Measurements from ENCODE around the gene CYB5D1.
A peak's percentile ranks its signal among the peaks of the same experiment; 100 is the strongest.

Gene CYB5D1

GRCh38 chr17:7824021-7824924 lies 33.5 kb upstream of the CYB5D1 start:
- no peaks in the 10 kb centered on the region; the same call in 1 of the 2 replicates for H3K4me1 ChIP-seq (ENCODE audit: insufficient read depth, low read length)
- H3K36me3 ChIP-seq (ENCODE audit: insufficient read depth, low read length) = no peaks in the 10 kb centered on the region
- H3K9me3 ChIP-seq (ENCODE audit: control insufficient read depth, insufficient read depth, low read length) = no peaks in the 10 kb centered on the region
- no peak overlapping the region for H3K9ac ChIP-seq (ENCODE audit: low read depth, low read length)

- H3K9me3 ChIP-seq (ENCODE audit: control insufficient read depth, insufficient read depth, low read length) = no peaks in the 10 kb centered on the region
- no peak overlapping the region for H3K9ac ChIP-seq (ENCODE audit: low read depth, low read length)
- no peaks in the 10 kb centered on the region for H3K36me3 ChIP-seq (ENCODE audit: insufficient read depth, low read length)
- H3K4me1 ChIP-seq (ENCODE audit: insufficient read depth, low read length) = no peaks in the 10 kb centered on the region; the same call in 1 of the 2 replicates
These were observed 32.4 kb upstream of the CYB5D1 start for GRCh38 chr17:7825206-7825990.

- Histone ChIP-seq H3K9ac (ENCODE audit: low read depth, low read length) (no peak overlapping the region), H3K36me3 (ENCODE audit: insufficient read depth, low read length) (no peaks in the 10 kb centered on the region), H3K9me3 (ENCODE audit: control insufficient read depth, insufficient read depth, low read length) (no peaks in the 10 kb centered on the region), H3K4me1 (ENCODE audit: insufficient read depth, low read length) (peaks cover 3% of the 10 kb centered on the region)
These were observed 27.2 kb upstream of the CYB5D1 start for GRCh38 chr17:7830616-7831015.

- peaks cover 3% of the 10 kb centered on the region for H3K4me1 ChIP-seq (ENCODE audit: insufficient read depth, low read length)
- no peaks in the 10 kb centered on the region for H3K9me3 ChIP-seq (ENCODE audit: control insufficient read depth, insufficient read depth, low read length)
- no peak overlapping the region for H3K9ac ChIP-seq (ENCODE audit: low read depth, low read length)
- no peaks in the 10 kb centered on the region for H3K36me3 ChIP-seq (ENCODE audit: insufficient read depth, low read length)
These were observed 26.6 kb upstream of the CYB5D1 start for GRCh38 chr17:7831233-7831632.

GRCh38 chr17:7832431-7832830 lies 25.4 kb upstream of the CYB5D1 start:
- Histone ChIP-seq H3K4me1 (ENCODE audit: insufficient read depth, low read length) (peaks cover 3% of the 10 kb centered on the region; the same call in 1 of the 2 replicates), H3K9me3 (ENCODE audit: control insufficient read depth, insufficient read depth, low read length) (no peaks in the 10 kb centered on the region), H3K9ac (ENCODE audit: low read depth, low read length) (no peak overlapping the region), H3K36me3 (ENCODE audit: insufficient read depth, low read length) (no peaks in the 10 kb centered on the region)

GRCh38 chr17:7833011-7833794 lies 24.6 kb upstream of the CYB5D1 start:
- H3K4me1 ChIP-seq (ENCODE audit: insufficient read depth, low read length) = peaks cover 3% of the 10 kb centered on the region; the same call in 1 of the 2 replicates
- H3K9ac ChIP-seq (ENCODE audit: low read depth, low read length) = peak overlapping the region; percentile 76; the same call in 1 of the 2 replicates
- no peaks in the 10 kb centered on the region for H3K36me3 ChIP-seq (ENCODE audit: insufficient read depth, low read length)
- no peaks in the 10 kb centered on the region for H3K9me3 ChIP-seq (ENCODE audit: control insufficient read depth, insufficient read depth, low read length)

GRCh38 chr17:7833795-7834541 lies 23.8 kb upstream of the CYB5D1 start, which contains the start of gene KDM6B:
KDM6B (plus strand) TSS chr17:7834217; CDS start chr17:7845555, 11,338 bp downstream.
- no peaks in the 10 kb centered on the region for H3K36me3 ChIP-seq (ENCODE audit: insufficient read depth, low read length)
- peaks cover 9% of the 10 kb centered on the region for H3K4me1 ChIP-seq (ENCODE audit: insufficient read depth, low read length)
- no peaks in the 10 kb centered on the region for H3K9me3 ChIP-seq (ENCODE audit: control insufficient read depth, insufficient read depth, low read length)
- peak within 1 kb of the TSS; percentile 76; the same call in 1 of the 2 replicates for H3K9ac ChIP-seq (ENCODE audit: low read depth, low read length)

GRCh38 chr17:7834542-7834956 lies 23.3 kb upstream of the CYB5D1 start:
- H3K4me1 ChIP-seq (ENCODE audit: insufficient read depth, low read length) = peaks cover 11% of the 10 kb centered on the region
- H3K9me3 ChIP-seq (ENCODE audit: control insufficient read depth, insufficient read depth, low read length) = no peaks in the 10 kb centered on the region

GRCh38 chr17:7834957-7835813 lies 22.6 kb upstream of the CYB5D1 start:
- Histone ChIP-seq H3K36me3 (ENCODE audit: insufficient read depth, low read length) (no peaks in the 10 kb centered on the region), H3K9me3 (ENCODE audit: control insufficient read depth, insufficient read depth, low read length) (no peaks in the 10 kb centered on the region), H3K4me1 (ENCODE audit: insufficient read depth, low read length) (peaks cover 11% of the 10 kb centered on the region), H3K9ac (ENCODE audit: low read depth, low read length) (peak overlapping the region; percentile 82; the same call in 1 of the 2 replicates)

More at GRCh38 chr17:7834542-7834956, 23.3 kb upstream of the CYB5D1 start:
- H3K36me3 ChIP-seq (ENCODE audit: insufficient read depth, low read length) = no peaks in the 10 kb centered on the region
- H3K9ac ChIP-seq (ENCODE audit: low read depth, low read length) = peak overlapping the region; percentile 76; the same call in 1 of the 2 replicates

GRCh38 chr17:7835814-7836595 lies 21.8 kb upstream of the CYB5D1 start:
- peak overlapping the region; percentile 82 for H3K9ac ChIP-seq (ENCODE audit: low read depth, low read length)
- no peaks in the 10 kb centered on the region for H3K9me3 ChIP-seq (ENCODE audit: control insufficient read depth, insufficient read depth, low read length)
- peaks cover 11% of the 10 kb centered on the region for H3K4me1 ChIP-seq (ENCODE audit: insufficient read depth, low read length)
- no peaks in the 10 kb centered on the region for H3K36me3 ChIP-seq (ENCODE audit: insufficient read depth, low read length)

- Histone ChIP-seq H3K9ac (ENCODE audit: low read depth, low read length) (peak overlapping the region; percentile 82; the same call in 1 of the 2 replicates), H3K36me3 (ENCODE audit: insufficient read depth, low read length) (no peaks in the 10 kb centered on the region), H3K4me1 (ENCODE audit: insufficient read depth, low read length) (peaks cover 11% of the 10 kb centered on the region), H3K9me3 (ENCODE audit: control insufficient read depth, insufficient read depth, low read length) (no peaks in the 10 kb centered on the region)
These were observed 21.0 kb upstream of the CYB5D1 start for GRCh38 chr17:7836596-7837407.

Measured in ES-I3 (cell line).